Epithelial cell of esophagus (primary cell): ENCODE measurements around the gene OR2AP1.

Experiments
- DNase-seq: peaks from one replicate; pipeline ENCODE4 v3.0.0; 2010; ENCODE audit warnings: low read depth
- H3K4me3 ChIP-seq: 2 replicates; pipeline ENCODE4 v1.5.1; 2011; ENCODE audit warnings: mild to moderate bottlenecking, low read length, control low read depth
- TF ChIP-seq, protein P1 (sequence below): IDR thresholded peaks from 2 replicates; pipeline ENCODE4 v1.5.1; 2011; ENCODE audit warnings: low read depth, mild to moderate bottlenecking, low read length, control low read depth, inconsistent platforms; ENCODE audit not compliant: insufficient read depth; ENCODE audit errors: missing control alignments

Gene OR2AP1

GRCh38 chr12:55607821-55608594, 35.7 kb downstream of the OR2AP1 start:
- no peak overlapping the region for H3K4me3 ChIP-seq
- DNase-seq = peak; percentile 78
- TF ChIP-seq, protein P1, sequence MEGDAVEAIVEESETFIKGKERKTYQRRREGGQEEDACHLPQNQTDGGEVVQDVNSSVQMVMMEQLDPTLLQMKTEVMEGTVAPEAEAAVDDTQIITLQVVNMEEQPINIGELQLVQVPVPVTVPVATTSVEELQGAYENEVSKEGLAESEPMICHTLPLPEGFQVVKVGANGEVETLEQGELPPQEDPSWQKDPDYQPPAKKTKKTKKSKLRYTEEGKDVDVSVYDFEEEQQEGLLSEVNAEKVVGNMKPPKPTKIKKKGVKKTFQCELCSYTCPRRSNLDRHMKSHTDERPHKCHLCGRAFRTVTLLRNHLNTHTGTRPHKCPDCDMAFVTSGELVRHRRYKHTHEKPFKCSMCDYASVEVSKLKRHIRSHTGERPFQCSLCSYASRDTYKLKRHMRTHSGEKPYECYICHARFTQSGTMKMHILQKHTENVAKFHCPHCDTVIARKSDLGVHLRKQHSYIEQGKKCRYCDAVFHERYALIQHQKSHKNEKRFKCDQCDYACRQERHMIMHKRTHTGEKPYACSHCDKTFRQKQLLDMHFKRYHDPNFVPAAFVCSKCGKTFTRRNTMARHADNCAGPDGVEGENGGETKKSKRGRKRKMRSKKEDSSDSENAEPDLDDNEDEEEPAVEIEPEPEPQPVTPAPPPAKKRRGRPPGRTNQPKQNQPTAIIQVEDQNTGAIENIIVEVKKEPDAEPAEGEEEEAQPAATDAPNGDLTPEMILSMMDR = no peak

DNA sequence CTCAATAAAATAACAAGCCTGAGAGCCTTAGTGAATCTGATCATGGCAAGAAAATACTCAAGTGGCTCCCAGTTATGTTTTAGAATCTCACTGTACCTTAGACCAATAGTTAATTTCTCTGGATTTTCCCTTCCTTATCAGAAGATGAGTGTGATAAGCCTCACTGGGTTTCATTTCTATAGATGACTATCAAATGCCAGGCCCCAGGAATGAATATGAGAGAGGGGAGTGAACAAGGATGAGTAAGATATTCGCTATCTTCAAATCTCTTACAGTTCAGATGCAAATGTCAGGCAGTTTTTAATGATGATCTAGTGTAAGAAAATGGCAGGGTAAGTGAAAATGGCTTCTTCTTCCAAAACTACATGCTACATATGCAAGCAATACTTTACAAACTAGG, 38.3 kb downstream of the OR2AP1 start:
- TF ChIP-seq, protein P1 = no peak
- no peak overlapping the region for H3K4me3 ChIP-seq
- DNase-seq = no peak

GRCh38 chr12:55612646-55613045, 40.4 kb downstream of the OR2AP1 start:
- TF ChIP-seq, protein P1 = no peak
- H3K4me3 ChIP-seq = no peak overlapping the region

GRCh38 chr12:55614764-55615163, 42.5 kb downstream of the OR2AP1 start:
- DNase-seq = no peak
- TF ChIP-seq, protein P1 = no peak
- H3K4me3 ChIP-seq = no peak overlapping the region

More at GRCh38 chr12:55612646-55613045, 40.4 kb downstream of the OR2AP1 start:
- DNase-seq = no peak

GRCh38 chr12:55619354-55620138, 47.3 kb downstream of the OR2AP1 start:
- TF ChIP-seq, protein P1 = peak; percentile 69
- H3K4me3 ChIP-seq = no peak overlapping the region
- peak; percentile 90 for DNase-seq

- peak; percentile 81 for DNase-seq
- TF ChIP-seq, protein P1 = no peak
- no peak overlapping the region for H3K4me3 ChIP-seq
Measured at GRCh38 chr12:55624056-55624455, 51.8 kb downstream of the OR2AP1 start.
